Mesenchymal stem cell (in vitro differentiated cells and primary cell): ENCODE measurements around the gene STARD6.
A peak's percentile ranks its signal among the peaks of the same experiment; 100 is the strongest.

Experiments
- DNase-seq: peaks from one replicate; pipeline ENCODE4 v3.0.0-alpha.2; 2013
- H2AFZ ChIP-seq: one replicate; pipeline ENCODE4 v1.6.1; 2013; ENCODE audit warnings: low read depth, mild to moderate bottlenecking, control low read depth, inconsistent platforms, low read length, moderate library complexity
- H2AK5ac ChIP-seq: 2 replicates; pipeline ENCODE4 v1.6.1; 2013; ENCODE audit warnings: low read length, moderate library complexity, mild to moderate bottlenecking, inconsistent platforms; ENCODE audit not compliant: severe bottlenecking
- H2BK120ac ChIP-seq: one replicate; pipeline ENCODE4 v1.6.1; 2013; ENCODE audit warnings: low read depth, mild to moderate bottlenecking, inconsistent platforms, low read length, moderate library complexity
- H2BK12ac ChIP-seq, 2 experiments: one replicate each; pipeline ENCODE4 v1.6.1; 2013; ENCODE audit warnings: inconsistent platforms in 2 of 2, low read length in 2 of 2, mild to moderate bottlenecking in 2 of 2, moderate library complexity in 2 of 2, control low read depth in 1 of 2
- H2BK15ac ChIP-seq: one replicate; pipeline ENCODE4 v1.6.1; 2013; ENCODE audit warnings: mild to moderate bottlenecking, low read depth, inconsistent platforms; ENCODE audit not compliant: poor library complexity, severe bottlenecking
- H2BK5ac ChIP-seq: 2 replicates; pipeline ENCODE4 v1.6.1; 2013; ENCODE audit warnings: low read depth, mild to moderate bottlenecking, low read length, control low read depth, inconsistent platforms; ENCODE audit not compliant: poor library complexity, severe bottlenecking
- H3K14ac ChIP-seq, 2 experiments: one replicate each; pipeline ENCODE4 v1.6.1; 2013; ENCODE audit warnings: inconsistent platforms in 2 of 2, low read length in 2 of 2, control low read depth in 1 of 2, mild to moderate bottlenecking in 1 of 2, moderate library complexity in 1 of 2
- H3K18ac ChIP-seq, 2 experiments: one replicate each; pipeline ENCODE4 v1.6.1; 2013; ENCODE audit warnings: inconsistent platforms in 2 of 2, low read length in 2 of 2, control low read depth in 1 of 2, low read depth in 1 of 2, mild to moderate bottlenecking in 1 of 2
- H3K23ac ChIP-seq, 2 experiments: one replicate each; pipeline ENCODE4 v1.6.1; 2013; ENCODE audit warnings: inconsistent platforms in 2 of 2, low read length in 2 of 2, mild to moderate bottlenecking in 2 of 2, moderate library complexity in 2 of 2, control low read depth in 1 of 2
- H3K27ac ChIP-seq: 2 replicates; pipeline ENCODE4 v1.5.1; 2013; ENCODE audit warnings: mild to moderate bottlenecking, moderate library complexity, low read length, control low read depth, inconsistent platforms; ENCODE audit not compliant: poor library complexity, severe bottlenecking
- H3K27me3 ChIP-seq, 2 experiments: 2 replicates each; pipeline versions ENCODE4 v1.6.1 to v1.7.0; 2013; ENCODE audit warnings: low read length in 2 of 2, mild to moderate bottlenecking in 2 of 2, moderate library complexity in 2 of 2, control low read depth in 1 of 2, inconsistent platforms in 1 of 2; ENCODE audit not compliant: control insufficient read depth in 1 of 2, insufficient read depth in 1 of 2
- H3K36me3 ChIP-seq, 2 experiments: 2 replicates each; pipeline versions ENCODE4 v1.6.1 to v1.7.0; 2013; ENCODE audit warnings: low read length in 2 of 2, control low read depth in 1 of 2, inconsistent platforms in 1 of 2, low read depth in 1 of 2, mild to moderate bottlenecking in 1 of 2; ENCODE audit not compliant: insufficient read depth in 2 of 2, control insufficient read depth in 1 of 2
- H3K4ac ChIP-seq, 2 experiments: one replicate each; pipeline ENCODE4 v1.6.1; 2013; ENCODE audit warnings: inconsistent platforms in 2 of 2, low read length in 2 of 2, mild to moderate bottlenecking in 2 of 2, moderate library complexity in 2 of 2, control low read depth in 1 of 2, low read depth in 1 of 2
- H3K4me1 ChIP-seq: 2 replicates; pipeline ENCODE4 v1.6.1; 2013; ENCODE audit warnings: low read depth, low read length, control low read depth; ENCODE audit not compliant: control insufficient read depth, insufficient read depth
- H3K4me2 ChIP-seq: 2 replicates; pipeline ENCODE4 v1.6.1; 2013; ENCODE audit warnings: low read length, mild to moderate bottlenecking, inconsistent platforms; ENCODE audit not compliant: poor library complexity, severe bottlenecking
- H3K4me3 ChIP-seq, 2 experiments: 2 replicates each; pipeline versions ENCODE4 v1.5.1 to v1.7.0; 2013; ENCODE audit warnings: low read length in 2 of 2, mild to moderate bottlenecking in 2 of 2, control low read depth in 1 of 2, low read depth in 1 of 2; ENCODE audit not compliant: insufficient read depth in 1 of 2
- H3K79me1 ChIP-seq: replicated peaks from 2 replicates; pipeline ENCODE4 v1.6.1; 2013; ENCODE audit warnings: mild to moderate bottlenecking, control low read depth, low read length, inconsistent platforms; ENCODE audit not compliant: poor library complexity, severe bottlenecking
- H3K9ac ChIP-seq: 2 replicates; pipeline ENCODE4 v1.7.0; 2013; ENCODE audit warnings: mild to moderate bottlenecking, low read length, moderate library complexity
- H3K9me3 ChIP-seq: 2 replicates; pipeline ENCODE4 v1.7.0; 2013; ENCODE audit warnings: mild to moderate bottlenecking, low read length; ENCODE audit not compliant: control insufficient read depth
- H4K8ac ChIP-seq: one replicate; pipeline ENCODE4 v1.6.1; 2013; ENCODE audit warnings: inconsistent platforms, mild to moderate bottlenecking, low read length, moderate library complexity
- H4K91ac ChIP-seq: one replicate; pipeline ENCODE4 v1.6.1; 2013; ENCODE audit warnings: mild to moderate bottlenecking, low read length, inconsistent platforms
- WGBS: methylation state at CpG from one replicate; pipeline ENCODE4 v1.1.7; 2013; ENCODE audit warnings: mixed read lengths; 5-methylcytosine and 5-hydroxymethylcytosine counted together

Gene STARD6

DNA sequence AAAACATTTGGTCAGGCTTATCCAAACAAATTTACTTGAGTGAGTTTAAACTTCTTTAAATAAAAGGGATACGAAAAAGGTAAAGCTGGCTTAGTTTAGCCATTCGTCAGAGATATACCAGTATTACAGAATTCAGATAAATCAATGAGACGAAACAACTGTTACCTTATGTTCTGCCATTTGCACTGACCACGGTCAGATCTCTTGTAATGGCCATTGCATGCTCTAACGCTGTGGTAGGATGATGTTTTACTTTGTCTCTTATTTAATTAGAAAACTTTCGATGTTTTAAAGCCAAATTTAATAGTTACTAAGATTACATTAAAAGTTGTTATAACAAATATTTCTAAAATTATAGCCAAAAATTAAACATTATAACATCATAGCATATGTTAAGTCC is 1.6 kb upstream of the STARD6 start:
- Histone ChIP-seq H4K91ac (no peak overlapping the region), H2BK120ac (no peak overlapping the region), H3K9ac (peak overlapping the region; percentile 91), H3K4me1 (no peaks in the 10 kb centered on the region), H3K4ac (no peak overlapping the region), H2AK5ac (no peak overlapping the region), H2BK15ac (no peak overlapping the region), H4K8ac (no peak overlapping the region), H2BK5ac (no peak overlapping the region), H3K23ac (no peak overlapping the region), H3K18ac (no peak overlapping the region), H2AFZ (no peak overlapping the region), H3K36me3 (no peaks in the 10 kb centered on the region), H3K9me3 (no peaks in the 10 kb centered on the region), H3K4me3 (peak overlapping the region in 1 of 2 experiments; percentile 95), H3K79me1 (peaks cover 8% of the 10 kb centered on the region), H3K14ac (no peak overlapping the region), H3K27ac (no peak overlapping the region), H3K27me3 (no peaks in the 10 kb centered on the region), H2BK12ac (no peak overlapping the region), H3K4me2 (peak overlapping the region; percentile 17)
- 20% methylated on average over 1 of the region's 6 CpGs for WGBS
- DNase-seq = no peak

DNA sequence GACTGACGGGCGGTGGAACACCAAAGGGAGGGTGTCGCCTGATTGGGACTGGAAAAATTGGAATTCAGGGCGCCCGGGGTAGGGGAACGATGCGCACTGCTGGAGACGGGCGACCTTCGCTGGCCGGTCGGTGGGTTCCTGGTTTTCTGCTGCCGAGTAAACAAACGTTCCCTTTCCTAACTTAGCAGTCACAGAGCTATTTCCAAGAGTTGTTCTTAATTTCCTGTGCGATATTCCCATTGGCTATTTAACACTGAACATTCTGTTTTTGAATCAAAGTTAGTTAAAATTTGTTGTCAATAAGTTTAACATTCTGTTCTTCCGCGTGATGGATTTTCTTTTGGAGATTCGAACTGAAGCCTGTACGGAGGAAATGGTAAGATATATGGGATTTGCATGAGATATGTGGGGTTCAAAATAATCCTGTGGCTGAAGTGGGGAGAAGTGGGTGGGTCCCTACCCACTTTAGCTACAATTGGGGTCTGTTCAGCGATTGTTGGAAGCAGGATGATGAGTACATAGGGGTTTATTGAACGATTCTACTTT is 910 bp upstream of the STARD6 start:
- no peak overlapping the region for H4K8ac ChIP-seq
- H2AK5ac ChIP-seq = no peak overlapping the region
- H2BK120ac ChIP-seq = no peak overlapping the region
- H2BK15ac ChIP-seq = no peak overlapping the region
- no peaks in the 10 kb centered on the region for H3K9me3 ChIP-seq
- H3K79me1 ChIP-seq = peaks cover 8% of the 10 kb centered on the region
- peak overlapping the region; percentile 91 for H3K9ac ChIP-seq
- H3K27me3 ChIP-seq = no peaks in the 10 kb centered on the region
- H3K36me3 ChIP-seq = no peaks in the 10 kb centered on the region
- DNase-seq = no peak
- no peak overlapping the region for H3K27ac ChIP-seq
- H3K4me1 ChIP-seq = no peaks in the 10 kb centered on the region
- H3K4me3 ChIP-seq = peak overlapping the region; percentile 80 to 95
- no peak overlapping the region for H2BK12ac ChIP-seq
- H3K14ac ChIP-seq = no peak overlapping the region
- peak overlapping the region; percentile 30 to 54 for H3K18ac ChIP-seq
- no peak overlapping the region for H3K23ac ChIP-seq
- H3K4me2 ChIP-seq = peak overlapping the region; percentile 88
- H4K91ac ChIP-seq = no peak overlapping the region
- peak overlapping the region; percentile 75 for H2AFZ ChIP-seq
- under 1% methylated on average over 18 of the region's 21 CpGs for WGBS
- H3K4ac ChIP-seq = peak overlapping the region in 1 of 2 experiments; percentile 49
- no peak overlapping the region for H2BK5ac ChIP-seq

DNA sequence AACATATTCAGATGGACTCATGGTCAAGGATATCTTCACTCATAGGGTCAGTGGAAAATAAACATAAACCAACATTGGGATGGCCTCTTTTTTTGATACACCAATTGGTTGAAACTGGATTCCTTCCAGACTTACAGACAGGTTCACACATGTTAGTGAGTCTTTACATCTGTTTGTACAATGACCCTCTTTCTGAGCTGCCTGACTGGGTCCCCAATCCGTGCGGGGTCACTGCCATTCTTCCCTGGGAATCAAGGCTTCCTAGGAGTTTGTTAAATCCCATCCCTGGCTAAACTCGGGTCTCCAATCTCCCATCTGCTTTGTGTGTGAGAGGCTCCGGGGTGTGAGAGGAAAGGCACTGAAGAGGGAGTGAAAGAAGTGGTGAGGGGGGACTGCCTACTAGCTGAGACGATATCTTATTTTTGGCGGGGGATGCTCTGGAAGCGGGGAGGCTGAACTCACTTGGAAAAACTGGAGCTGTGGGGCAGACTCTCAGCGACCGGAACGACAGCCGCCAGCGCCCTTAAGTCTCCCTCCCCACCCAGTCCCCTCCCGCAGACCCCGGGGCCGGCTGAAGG is 487 bp downstream of the STARD6 start:
- 15% methylated on average over 4 of the region's 15 CpGs for WGBS
- Histone ChIP-seq H3K27ac (peak overlapping the region; percentile 36), H2BK120ac (peak overlapping the region; percentile 91), H3K9me3 (no peaks in the 10 kb centered on the region), H3K27me3 (no peaks in the 10 kb centered on the region), H4K8ac (peak overlapping the region; percentile 91), H2AFZ (peak overlapping the region; percentile 92), H2BK12ac (peak overlapping the region in 1 of 2 experiments; percentile 7), H3K4me2 (peak overlapping the region; percentile 88), H2BK15ac (no peak overlapping the region), H4K91ac (peak overlapping the region; percentile 95), H3K79me1 (peaks cover 8% of the 10 kb centered on the region), H3K18ac (peak overlapping the region; percentile 46 to 52), H3K23ac (no peak overlapping the region), H3K4me3 (peak overlapping the region; percentile 80 to 95), H2AK5ac (no peak overlapping the region), H2BK5ac (peak overlapping the region; percentile 22), H3K14ac (peak overlapping the region in 1 of 2 experiments; percentile 46), H3K9ac (peak overlapping the region; percentile 91), H3K36me3 (no peaks in the 10 kb centered on the region), H3K4me1 (no peaks in the 10 kb centered on the region), H3K4ac (peak overlapping the region; percentile 36 to 69)
- DNase-seq = no peak

DNA sequence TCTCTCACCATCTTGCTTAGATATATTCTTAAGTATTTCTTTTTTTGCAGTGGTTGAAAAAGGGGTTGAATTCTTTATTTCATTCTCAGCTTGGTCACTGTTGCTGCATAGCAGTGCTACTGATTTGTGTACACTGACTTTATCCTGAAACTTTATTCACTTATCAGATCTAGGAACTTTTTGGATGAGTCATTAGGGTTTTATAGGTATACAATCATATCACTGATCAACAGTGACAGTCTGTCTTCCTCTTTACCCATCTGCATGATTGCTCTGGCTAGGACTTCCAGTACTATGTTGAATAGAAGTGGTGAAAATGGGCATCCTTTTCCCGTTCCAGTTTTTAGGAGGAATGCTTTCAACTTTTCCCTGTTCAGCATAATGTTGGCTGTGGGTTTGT is 6.5 kb downstream of the STARD6 start:
- H4K91ac ChIP-seq = no peak overlapping the region
- WGBS = 87% methylated on average over 1 of the region's 1 CpG

More for the DNA sequence above, 6.5 kb downstream of the STARD6 start:
- H3K23ac ChIP-seq = no peak overlapping the region
- no peak overlapping the region for H4K8ac ChIP-seq
- no peak overlapping the region for H2BK120ac ChIP-seq
- no peak overlapping the region for H3K4me2 ChIP-seq
- no peak overlapping the region for H3K4me3 ChIP-seq
- no peaks in the 10 kb centered on the region for H3K9me3 ChIP-seq
- H3K27me3 ChIP-seq = no peaks in the 10 kb centered on the region
- H3K9ac ChIP-seq = no peak overlapping the region
- no peaks in the 10 kb centered on the region for H3K79me1 ChIP-seq
- H3K36me3 ChIP-seq = no peaks in the 10 kb centered on the region
- H2AFZ ChIP-seq = no peak overlapping the region
- H2BK15ac ChIP-seq = no peak overlapping the region
- no peak overlapping the region for H3K27ac ChIP-seq
- H2BK5ac ChIP-seq = no peak overlapping the region
- H3K4me1 ChIP-seq = no peaks in the 10 kb centered on the region
- H2AK5ac ChIP-seq = no peak overlapping the region
- H3K4ac ChIP-seq = no peak overlapping the region
- H2BK12ac ChIP-seq = no peak overlapping the region
- H3K14ac ChIP-seq = no peak overlapping the region
- DNase-seq = no peak
- H3K18ac ChIP-seq = no peak overlapping the region
